COR-L47 (cell line): ENCODE data around the gene TM4SF20.

Source experiments
- DNase-seq: peaks from one replicate; lab custom pipeline; 2025; lab: John Stamatoyannopoulos, UW

TM4SF20 gene

GRCh38 chr2:227379095-227379494, at the start of gene TM4SF20:
TSS of gene TM4SF20 (minus strand) at chr2:227379306. CDS start at chr2:227379268, 38 bp downstream.
- no peak for DNase-seq

GRCh38 chr2:227428731-227429285, 49.7 kb upstream of the TM4SF20 start:
- DNase-seq, result no peak

GRCh38 chr2:227423656-227424499, 44.8 kb upstream of the TM4SF20 start:
- no peak for DNase-seq

- no peak for DNase-seq
Observed at GRCh38 chr2:227420087-227421052, 41.3 kb upstream of the TM4SF20 start.

GRCh38 chr2:227416701-227417100, 37.6 kb upstream of the TM4SF20 start:
- DNase-seq, result no peak

- DNase-seq, result no peak
Observed at GRCh38 chr2:227415538-227416424, 36.7 kb upstream of the TM4SF20 start.

GRCh38 chr2:227414846-227415245, 35.7 kb upstream of the TM4SF20 start:
- DNase-seq, result no peak

- no peak for DNase-seq
Observed at GRCh38 chr2:227413371-227413770, 34.3 kb upstream of the TM4SF20 start.

- no peak for DNase-seq
Observed at GRCh38 chr2:227412877-227413276, 33.8 kb upstream of the TM4SF20 start.

- DNase-seq, result no peak
Observed at GRCh38 chr2:227411990-227412350, 32.9 kb upstream of the TM4SF20 start.

GRCh38 chr2:227411320-227411989, 32.3 kb upstream of the TM4SF20 start:
- DNase-seq, result no peak

- DNase-seq, result no peak
Observed at GRCh38 chr2:227410191-227410590, 31.1 kb upstream of the TM4SF20 start.

GRCh38 chr2:227407591-227408151, 28.6 kb upstream of the TM4SF20 start:
- DNase-seq, result no peak

GRCh38 chr2:227406177-227407031, 27.3 kb upstream of the TM4SF20 start:
- peak; percentile 86 for DNase-seq

GRCh38 chr2:227404585-227405271, 25.6 kb upstream of the TM4SF20 start:
- no peak for DNase-seq

- no peak for DNase-seq
Observed at GRCh38 chr2:227402959-227403358, 23.9 kb upstream of the TM4SF20 start.

- no peak for DNase-seq
Observed at GRCh38 chr2:227402321-227402720, 23.2 kb upstream of the TM4SF20 start.

- no peak for DNase-seq
Observed at GRCh38 chr2:227401550-227401949, 22.4 kb upstream of the TM4SF20 start.
